Measurements from ENCODE around the gene PABPC1L2B.
"Not testable (repeated sequence)": the region's sequence is repeated elsewhere in the genome, so short reads cannot be mapped to it uniquely, and the experiment has no call there.

Gene PABPC1L2B

GRCh38 chrX:73002733-73003132, at the start of gene PABPC1L2B:
TSS of gene PABPC1L2B (plus strand) at chrX:73002939. CDS start at chrX:73003643, 704 bp downstream.
- not testable (repeated sequence) for DNase-seq (ENCODE audit: low read depth in 3 of 3)

GRCh38 chrX:72959971-72960370, 42.8 kb upstream of the PABPC1L2B start:
- DNase-seq (ENCODE audit: low read depth in 3 of 3) = not testable (repeated sequence)

GRCh38 chrX:72971859-72972258, 30.9 kb upstream of the PABPC1L2B start:
- DNase-seq (ENCODE audit: low read depth in 3 of 3) = not testable (repeated sequence)

- not testable (repeated sequence) for DNase-seq (ENCODE audit: low read depth in 3 of 3)
Measured at GRCh38 chrX:72974885-72975284, 27.9 kb upstream of the PABPC1L2B start.

GRCh38 chrX:72980894-72981469, 21.8 kb upstream of the PABPC1L2B start:
- DNase-seq (ENCODE audit: low read depth in 3 of 3) = not testable (repeated sequence)

GRCh38 chrX:73004032-73004431, 1.3 kb downstream of the PABPC1L2B start:
- not testable (repeated sequence) for DNase-seq (ENCODE audit: low read depth in 3 of 3)

- DNase-seq (ENCODE audit: low read depth in 3 of 3) = no peak
Measured at GRCh38 chrX:73021361-73022092, 18.8 kb downstream of the PABPC1L2B start.

GRCh38 chrX:73022093-73022445, 19.3 kb downstream of the PABPC1L2B start:
- DNase-seq (ENCODE audit: low read depth in 3 of 3) = not testable (repeated sequence)

GRCh38 chrX:73028876-73029275, 26.1 kb downstream of the PABPC1L2B start:
- DNase-seq (ENCODE audit: low read depth in 3 of 3) = no peak

Data from stimulated activated CD4-positive, alpha-beta T cell treated with anti-CD3 and anti-CD28 coated beads, TNF-alpha, amount 100 ng/mL, for 24 hours (primary cell).